Endothelial cell of umbilical vein (primary cell): ENCODE data around the gene PRKAR1B. TPM values are rescaled to one million over a fixed set of nuclear protein-coding genes. Genes with fewer than 3 reads are reported as not detected.

Experiments used
- BruUV-seq: library from RNA; stranded (reverse); fragments of 400-500 nt; replicated peaks from 2 replicates; lab custom pipeline; 2021; lab: Mats Ljungman, UMichigan
- CTCF ChIA-PET: fragments of 300-600, 350-600 bp; sonication (Branson Sonifier 250); formaldehyde crosslinking; loops from one replicate; lab custom pipeline; 2021; ENCODE audit warnings: antibody characterized with exemption, inconsistent platforms; lab: Charles Lee
- POLR2A ChIA-PET: fragments of 300-600, 350-600 bp; sonication (Branson Sonifier 250); formaldehyde crosslinking; loops from one replicate; lab custom pipeline; 2021; ENCODE audit warnings: antibody characterized with exemption, inconsistent platforms; lab: Charles Lee
- DNase-seq: peaks from one replicate; pipeline ENCODE4 v3.0.0-alpha.2; 2011; ENCODE audit warnings: low read depth, low spot score
- FAIRE-seq: peaks from 2 replicates; lab custom pipeline; 2011; peaks lifted over from hg19 to GRCh38; lab: Jason Lieb, UNC
- H2AFZ ChIP-seq: 2 replicates; pipeline ENCODE4 v1.6.0; 2012; ENCODE audit warnings: low read depth, low read length, control low read depth, inconsistent platforms
- H3K27ac ChIP-seq: 2 replicates; pipeline ENCODE4 v1.5.1; 2011; ENCODE audit warnings: low read depth, mild to moderate bottlenecking, control low read depth, low read length, moderate library complexity; ENCODE audit not compliant: insufficient read depth
- H3K27me3 ChIP-seq, 2 experiments: 2 replicates each; pipeline versions ENCODE4 v1.6.0 to v1.6.1; 2011; ENCODE audit warnings: low read length in 2 of 2, mixed read lengths in 1 of 2; ENCODE audit not compliant: control insufficient read depth in 2 of 2, insufficient read depth in 2 of 2
- H3K36me3 ChIP-seq, 2 experiments: 2 replicates in 1 of 2; 3 replicates in 1 of 2; pipeline ENCODE4 v1.5.1; 2011; ENCODE audit warnings: low read length in 2 of 2, mild to moderate bottlenecking in 1 of 2, moderate library complexity in 1 of 2; ENCODE audit not compliant: control insufficient read depth in 2 of 2, insufficient read depth in 2 of 2; ENCODE audit errors: extremely low read depth in 1 of 2
- H3K4me1 ChIP-seq: 3 replicates; pipeline ENCODE4 v1.5.1; 2011; ENCODE audit warnings: mild to moderate bottlenecking, low read length; ENCODE audit not compliant: control insufficient read depth, insufficient read depth; ENCODE audit errors: extremely low read depth
- H3K4me2 ChIP-seq: 2 replicates; pipeline ENCODE4 v1.6.1; 2011; ENCODE audit warnings: low read length, control low read depth, mixed read lengths; ENCODE audit not compliant: insufficient read depth
- H3K4me3 ChIP-seq, 3 experiments: fragments of 200-600 bp in 1 of 3; sonication (generic), shearing (Covaris generic) in 1 of 3; replicated peaks in 1 of 3; 2 replicates each; pipeline ENCODE4 v1.5.1; 2011 to 2016; ENCODE audit warnings: control low read depth in 3 of 3, low read length in 3 of 3, mild to moderate bottlenecking in 2 of 3, inconsistent platforms in 1 of 3, low read depth in 1 of 3, moderate library complexity in 1 of 3; ENCODE audit not compliant: insufficient read depth in 1 of 3
- H3K79me2 ChIP-seq: 2 replicates; pipeline ENCODE4 v1.6.0; 2012; ENCODE audit warnings: low read length, inconsistent platforms; ENCODE audit not compliant: control insufficient read depth, insufficient read depth
- H3K9ac ChIP-seq: replicated peaks from 2 replicates; pipeline ENCODE3; 2011; ENCODE audit warnings: low read length, control low read depth; ENCODE audit not compliant: insufficient read depth; ENCODE audit errors: extremely low read depth
- H3K9me1 ChIP-seq: replicated peaks from 3 replicates; pipeline ENCODE4 v1.6.0; 2011; ENCODE audit warnings: mild to moderate bottlenecking, low read length; ENCODE audit not compliant: control insufficient read depth, insufficient read depth; ENCODE audit errors: extremely low read depth
- H3K9me3 ChIP-seq: replicated peaks from 2 replicates; pipeline ENCODE4 v1.5.1; 2012; ENCODE audit warnings: low read length, inconsistent platforms; ENCODE audit not compliant: control insufficient read depth, insufficient read depth
- H4K20me1 ChIP-seq: replicated peaks from 2 replicates; pipeline ENCODE3; 2011; ENCODE audit warnings: mild to moderate bottlenecking, low read length; ENCODE audit not compliant: control insufficient read depth, insufficient read depth; ENCODE audit errors: extremely low read depth
- EZH2 ChIP-seq: IDR thresholded peaks from 2 replicates; pipeline ENCODE4 v1.6.1; 2012; ENCODE audit warnings: borderline replicate concordance, low read depth, mild to moderate bottlenecking, moderate library complexity, low read length, inconsistent platforms; ENCODE audit not compliant: severe bottlenecking
- POLR2A ChIP-seq: IDR thresholded peaks from 2 replicates; pipeline ENCODE4 v1.6.1; 2012; ENCODE audit warnings: low read depth, mild to moderate bottlenecking, control low read depth, low read length
- POLR2AphosphoS5 ChIP-seq: IDR thresholded peaks from 2 replicates; pipeline ENCODE4 v1.6.1; 2012; ENCODE audit warnings: low read depth, mild to moderate bottlenecking, control low read depth, low read length, moderate library complexity; ENCODE audit not compliant: insufficient read depth
- dilution Hi-C: fragments of 300-500 bp; cut with MboI; formaldehyde crosslinking; loops from one replicate; pipeline ENCODE4 v1.15.0; 2019; ENCODE audit warnings: low sequenced_read_pairs; ENCODE audit not compliant: extremely low pct_ligation_motif_present
- intact Hi-C: fragments of 100-400 bp; cut with micrococcal nuclease; formaldehyde crosslinking; loops from one replicate; pipeline ENCODE4 v1.10.0; 2022
- polyA plus RNA-seq, 4 experiments: library from polyadenylated mRNA; depleted of rRNA in 3 of 4; stranded (reverse) in 3 of 4; unstranded in 1 of 4; fragments of >200 nt; gene quantifications; 2 replicates each; pipeline versions ENCODE4 v1.2.1 to v1.2.3, GENCODE V29; 2011 to 2012; ENCODE audit warnings: missing spikeins in 1 of 4
- total RNA-seq: library from RNA; stranded (reverse); gene quantifications from 2 replicates; pipeline ENCODE4 v1.2.3, GENCODE V29; 2021
- TF ChIP-seq, protein P1 (sequence below), 2 donors: IDR thresholded peaks; 1 replicate in 1 of 2; 2 replicates in 1 of 2; pipeline ENCODE4 v1.5.1; 2011; ENCODE audit warnings: low read length in 2 of 2, mild to moderate bottlenecking in 2 of 2, moderate library complexity in 2 of 2, control low read depth in 1 of 2, inconsistent platforms in 1 of 2, low read depth in 1 of 2; ENCODE audit not compliant: insufficient read depth in 1 of 2; ENCODE audit errors: extremely low read depth in 1 of 2
- TF ChIP-seq, protein P2 (sequence below): IDR thresholded peaks from 2 replicates; pipeline ENCODE4 v1.6.1; 2011; ENCODE audit not compliant: insufficient read depth, insufficient read length

PRKAR1B gene
- total and polyA plus RNA-seq, 2 donors (not counting 3 experiments of a cell fraction or from before 2014, with no cell fraction given), result 15.4 to 29.2 TPM

- Histone ChIP-seq H3K4me2 (no peak overlapping the region), H3K9me1 (no peaks in the 10 kb centered on the region), H3K9ac (no peak overlapping the region), H3K79me2 (no peaks in the 10 kb centered on the region), H2AFZ (no peak overlapping the region), H3K4me1 (peaks cover 35% of the 10 kb centered on the region), H3K9me3 (no peaks in the 10 kb centered on the region), H3K27ac (peak overlapping the region; percentile 87), H3K36me3 (no peaks in the 10 kb centered on the region), H4K20me1 (no peaks in the 10 kb centered on the region), H3K4me3 (no peak overlapping the region), H3K27me3 (no peaks in the 10 kb centered on the region)
- ChIA-PET CTCF (interaction anchor here (0.9 to 1.7 kb wide), 7 partner anchors 10 to 331 kb away, joined by 3 to 5 read pairs (median 4); no protein-coding TSS in a partner anchor), POLR2A (interaction anchor here (0.6 kb wide), 1 partner anchor 21 kb away, joined by 3 read pairs; no protein-coding TSS in a partner anchor)
- TF ChIP-seq POLR2AphosphoS5, result no peak
- TF ChIP-seq POLR2A, result no peak
- TF ChIP-seq, protein P1, sequence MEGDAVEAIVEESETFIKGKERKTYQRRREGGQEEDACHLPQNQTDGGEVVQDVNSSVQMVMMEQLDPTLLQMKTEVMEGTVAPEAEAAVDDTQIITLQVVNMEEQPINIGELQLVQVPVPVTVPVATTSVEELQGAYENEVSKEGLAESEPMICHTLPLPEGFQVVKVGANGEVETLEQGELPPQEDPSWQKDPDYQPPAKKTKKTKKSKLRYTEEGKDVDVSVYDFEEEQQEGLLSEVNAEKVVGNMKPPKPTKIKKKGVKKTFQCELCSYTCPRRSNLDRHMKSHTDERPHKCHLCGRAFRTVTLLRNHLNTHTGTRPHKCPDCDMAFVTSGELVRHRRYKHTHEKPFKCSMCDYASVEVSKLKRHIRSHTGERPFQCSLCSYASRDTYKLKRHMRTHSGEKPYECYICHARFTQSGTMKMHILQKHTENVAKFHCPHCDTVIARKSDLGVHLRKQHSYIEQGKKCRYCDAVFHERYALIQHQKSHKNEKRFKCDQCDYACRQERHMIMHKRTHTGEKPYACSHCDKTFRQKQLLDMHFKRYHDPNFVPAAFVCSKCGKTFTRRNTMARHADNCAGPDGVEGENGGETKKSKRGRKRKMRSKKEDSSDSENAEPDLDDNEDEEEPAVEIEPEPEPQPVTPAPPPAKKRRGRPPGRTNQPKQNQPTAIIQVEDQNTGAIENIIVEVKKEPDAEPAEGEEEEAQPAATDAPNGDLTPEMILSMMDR (IDR thresholded peaks at IDR 0.05; ENCODE audit: extremely low read depth in 1 of 2, insufficient read depth in 1 of 2, low read depth in 1 of 2, low read length in 2 of 2), result no peak
- TF ChIP-seq, protein P2, sequence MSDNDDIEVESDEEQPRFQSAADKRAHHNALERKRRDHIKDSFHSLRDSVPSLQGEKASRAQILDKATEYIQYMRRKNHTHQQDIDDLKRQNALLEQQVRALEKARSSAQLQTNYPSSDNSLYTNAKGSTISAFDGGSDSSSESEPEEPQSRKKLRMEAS, result no peak
- TF ChIP-seq EZH2, result no peak
- DNase-seq, result no peak
- intact Hi-C loops (no loop called here), dilution Hi-C loops (no loop called here)
- no TSS peak for BruUV-seq
- no peak for FAIRE-seq
Observed at GRCh38 chr7:542131-542712, 184.9 kb downstream of the PRKAR1B start.
